AG09309 (cell line): ENCODE measurements around the gene ZNF200.

Experiments
- DNase-seq: peaks from one replicate; pipeline ENCODE4 v3.0.0-alpha.2; 2010; ENCODE audit warnings: low read depth
- H3K4me3 ChIP-seq: 2 replicates; pipeline ENCODE4 v1.5.1; 2011; ENCODE audit warnings: mild to moderate bottlenecking, low read depth, low read length, moderate library complexity; ENCODE audit not compliant: control insufficient read depth
- TF ChIP-seq, protein P1 (sequence below): IDR thresholded peaks from 2 replicates; pipeline ENCODE4 v1.5.1; 2011; ENCODE audit warnings: mild to moderate bottlenecking, low read depth, low read length, inconsistent platforms; ENCODE audit not compliant: insufficient read depth, control insufficient read depth; ENCODE audit errors: missing control alignments

Gene ZNF200

DNA sequence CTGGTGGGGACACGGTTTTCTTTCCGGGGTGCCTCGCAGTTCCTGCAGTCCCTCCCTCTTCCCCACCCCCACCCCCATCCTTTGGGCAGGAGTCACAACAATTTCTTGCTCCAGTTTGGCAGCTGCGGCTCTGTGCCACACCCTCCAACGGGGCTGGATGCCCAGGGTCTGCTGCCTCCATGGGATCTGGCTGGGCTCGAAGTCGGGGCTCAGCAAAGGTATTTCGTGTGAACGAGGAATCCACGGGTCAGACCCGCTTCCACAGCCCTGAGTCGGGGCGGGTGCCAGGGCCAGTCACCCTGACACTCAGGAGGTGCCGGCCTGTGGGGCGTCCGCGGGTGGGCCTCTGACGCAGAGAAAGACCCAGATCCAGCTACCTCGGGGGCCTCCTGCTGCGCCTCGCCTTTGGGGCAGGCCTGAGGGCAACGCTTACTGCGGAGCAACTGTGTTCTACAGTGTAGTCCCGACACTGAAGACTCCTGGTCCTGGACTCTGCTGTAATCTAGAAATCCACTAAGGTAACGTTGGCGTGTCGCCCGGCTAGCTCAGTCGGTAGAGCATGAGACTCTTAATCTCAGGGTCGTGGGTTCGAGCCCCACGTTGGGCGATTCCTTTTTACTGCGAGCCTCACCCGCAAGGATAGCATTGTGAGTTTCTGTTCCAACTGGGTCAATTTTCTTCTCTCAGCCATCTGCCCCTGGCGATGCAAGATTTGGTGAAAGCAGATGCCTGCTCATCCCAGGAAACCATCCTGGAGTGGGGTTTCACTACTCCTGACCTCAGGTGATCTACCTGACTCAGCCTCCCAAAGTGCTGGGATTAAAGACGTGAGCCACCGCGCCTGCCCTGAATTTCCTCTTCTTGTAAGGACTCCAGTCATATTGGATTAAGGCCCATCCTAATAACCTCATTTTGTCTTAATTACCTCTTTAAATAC, 59.5 kb downstream of the ZNF200 start:
- TF ChIP-seq, protein P1, sequence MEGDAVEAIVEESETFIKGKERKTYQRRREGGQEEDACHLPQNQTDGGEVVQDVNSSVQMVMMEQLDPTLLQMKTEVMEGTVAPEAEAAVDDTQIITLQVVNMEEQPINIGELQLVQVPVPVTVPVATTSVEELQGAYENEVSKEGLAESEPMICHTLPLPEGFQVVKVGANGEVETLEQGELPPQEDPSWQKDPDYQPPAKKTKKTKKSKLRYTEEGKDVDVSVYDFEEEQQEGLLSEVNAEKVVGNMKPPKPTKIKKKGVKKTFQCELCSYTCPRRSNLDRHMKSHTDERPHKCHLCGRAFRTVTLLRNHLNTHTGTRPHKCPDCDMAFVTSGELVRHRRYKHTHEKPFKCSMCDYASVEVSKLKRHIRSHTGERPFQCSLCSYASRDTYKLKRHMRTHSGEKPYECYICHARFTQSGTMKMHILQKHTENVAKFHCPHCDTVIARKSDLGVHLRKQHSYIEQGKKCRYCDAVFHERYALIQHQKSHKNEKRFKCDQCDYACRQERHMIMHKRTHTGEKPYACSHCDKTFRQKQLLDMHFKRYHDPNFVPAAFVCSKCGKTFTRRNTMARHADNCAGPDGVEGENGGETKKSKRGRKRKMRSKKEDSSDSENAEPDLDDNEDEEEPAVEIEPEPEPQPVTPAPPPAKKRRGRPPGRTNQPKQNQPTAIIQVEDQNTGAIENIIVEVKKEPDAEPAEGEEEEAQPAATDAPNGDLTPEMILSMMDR: no peak
- no peak for DNase-seq
- no peak overlapping the region for H3K4me3 ChIP-seq

DNA sequence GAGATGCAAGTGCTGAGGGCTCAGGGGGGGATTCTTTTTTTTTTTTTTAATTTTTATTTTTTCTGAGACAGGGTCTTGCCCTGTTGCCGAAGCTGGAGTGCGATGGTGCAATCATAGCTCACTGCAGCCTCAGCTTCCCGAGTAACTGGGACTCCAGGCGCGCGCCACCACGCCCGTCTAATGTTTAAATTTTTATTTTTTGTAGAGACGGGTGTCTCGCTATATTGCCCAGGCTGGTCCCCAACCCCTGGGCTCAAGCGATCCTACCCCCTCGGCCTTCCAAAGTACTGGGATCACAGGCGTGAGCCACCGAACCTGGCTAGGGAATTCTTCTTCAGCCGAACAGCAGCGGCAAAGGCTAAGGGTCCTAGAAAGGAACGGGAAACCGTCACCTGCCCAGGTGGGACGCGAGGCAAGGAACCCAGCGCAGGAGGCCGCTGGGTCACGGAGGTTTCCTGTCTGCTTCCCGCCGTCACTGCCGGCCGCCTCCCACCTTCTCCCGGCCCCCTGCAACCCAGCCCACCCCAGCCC, 60.3 kb downstream of the ZNF200 start:
- no peak overlapping the region for H3K4me3 ChIP-seq
- TF ChIP-seq, protein P1: no peak
- DNase-seq: no peak

DNA sequence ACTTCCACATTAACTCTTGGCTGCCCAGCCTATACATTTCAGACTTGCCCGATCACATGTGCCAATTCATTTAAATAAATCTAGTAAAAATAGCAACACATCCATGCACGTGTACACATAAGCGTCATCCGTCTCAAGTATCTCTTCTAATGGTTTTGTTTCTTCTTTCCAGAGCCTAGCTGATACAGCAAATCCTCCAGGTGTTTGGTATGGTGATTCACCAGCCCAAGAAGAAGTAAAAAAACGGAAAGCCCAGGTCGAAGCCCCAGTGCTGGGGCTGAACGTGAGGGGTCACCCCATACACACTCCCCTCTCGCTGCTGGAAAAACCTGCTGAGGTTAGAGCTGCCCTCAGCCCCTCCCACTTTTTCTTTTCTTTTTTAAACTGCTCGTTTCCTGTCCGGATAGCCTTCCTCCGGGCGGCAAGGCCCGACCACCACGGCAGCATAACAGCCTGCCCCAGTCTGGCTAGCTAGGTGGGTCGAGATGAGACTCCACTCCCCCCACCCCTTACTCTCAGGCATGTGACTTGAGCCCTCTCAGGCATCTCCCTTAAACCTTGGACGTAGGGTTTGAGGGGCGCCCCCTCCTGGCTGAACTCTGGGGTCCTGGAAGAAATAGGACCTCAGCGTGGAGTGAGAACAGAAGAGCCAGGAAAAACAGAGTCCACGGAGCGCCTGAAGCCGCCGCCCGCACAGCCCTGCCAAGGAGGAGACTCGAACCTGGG, 60.9 kb downstream of the ZNF200 start:
- DNase-seq: no peak
- H3K4me3 ChIP-seq: no peak overlapping the region
- TF ChIP-seq, protein P1: peak; percentile 31
